Right renal pelvis (tissue), 4 donors: ENCODE measurements around the gene S100A11. TPM values are rescaled to one million over a fixed set of nuclear protein-coding genes. Genes with fewer than 3 reads are reported as not detected.

Source experiments
- DNase-seq, 4 donors: peaks; one replicate each; pipeline ENCODE4 v3.0.0-alpha.2; 2013; ENCODE audit warnings: low read depth in 4 of 4, low spot score in 3 of 4, missing footprints in 1 of 4
- polyA plus RNA-seq, 4 donors: library from polyadenylated mRNA; unstranded; fragments of 120-200 nt; gene quantifications; one replicate each; pipeline ENCODE4 v1.2.1, GENCODE V29; 2013; ENCODE audit not compliant: insufficient read length in 4 of 4

S100A11 gene
- polyA plus RNA-seq, 4 donors: 279 to 362 (median 285) TPM

DNA sequence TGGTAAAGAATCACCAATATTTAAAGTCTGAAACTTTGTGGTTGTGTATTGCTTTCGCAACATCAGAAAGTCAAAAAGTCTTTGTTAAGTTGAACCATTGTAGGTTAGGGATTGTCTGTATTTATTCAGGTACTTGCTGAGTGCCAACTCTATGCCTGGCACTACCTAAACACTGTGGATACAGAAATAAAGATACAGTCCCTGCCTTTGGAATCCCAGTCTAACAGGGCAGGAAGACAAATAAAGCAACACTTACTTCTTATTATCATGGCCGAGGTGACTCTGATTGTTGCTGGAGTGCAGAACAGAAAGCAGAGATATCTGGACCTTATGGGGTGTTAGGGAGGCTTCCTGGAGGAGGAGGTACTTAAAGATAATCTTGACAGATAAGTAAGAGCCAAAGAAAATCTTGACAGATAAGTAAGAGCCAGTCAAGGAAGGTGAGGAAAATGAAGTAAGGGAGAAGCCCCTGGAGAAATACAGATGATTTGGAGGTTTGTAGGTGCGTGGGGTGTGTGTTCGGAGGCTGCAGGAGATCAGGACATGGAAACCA is 31.4 kb downstream of the S100A11 start:
- DNase-seq: no peak

DNA sequence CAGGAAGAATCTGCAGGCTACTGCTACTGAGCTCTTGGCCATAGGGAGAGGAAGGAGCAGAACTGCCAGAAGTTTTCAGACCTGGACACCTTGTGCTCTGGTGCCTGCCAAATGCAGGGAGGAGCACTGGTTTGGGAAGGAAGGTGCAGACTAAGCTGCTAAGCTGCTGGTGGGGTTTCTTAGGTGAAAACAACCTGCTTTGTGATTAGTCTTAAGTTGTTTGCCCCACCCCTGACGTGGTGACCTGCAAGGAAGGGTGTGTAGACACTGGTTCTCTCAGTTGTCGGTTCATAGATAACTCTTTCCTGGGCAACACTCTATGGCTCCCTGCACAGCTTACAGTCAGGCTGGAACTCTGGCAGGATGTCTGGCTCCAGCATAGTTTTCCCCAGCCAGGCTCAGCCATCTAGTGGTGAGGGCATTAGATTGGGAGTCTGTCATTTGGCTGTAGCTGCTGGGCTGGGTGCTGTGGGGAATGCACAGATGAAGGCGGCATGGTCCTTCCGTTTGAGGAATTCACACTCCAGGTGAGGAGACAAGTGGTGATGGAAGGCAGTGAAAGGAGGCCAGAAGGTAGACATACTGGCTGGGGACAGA is 32.9 kb downstream of the S100A11 start:
- no peak for DNase-seq

DNA sequence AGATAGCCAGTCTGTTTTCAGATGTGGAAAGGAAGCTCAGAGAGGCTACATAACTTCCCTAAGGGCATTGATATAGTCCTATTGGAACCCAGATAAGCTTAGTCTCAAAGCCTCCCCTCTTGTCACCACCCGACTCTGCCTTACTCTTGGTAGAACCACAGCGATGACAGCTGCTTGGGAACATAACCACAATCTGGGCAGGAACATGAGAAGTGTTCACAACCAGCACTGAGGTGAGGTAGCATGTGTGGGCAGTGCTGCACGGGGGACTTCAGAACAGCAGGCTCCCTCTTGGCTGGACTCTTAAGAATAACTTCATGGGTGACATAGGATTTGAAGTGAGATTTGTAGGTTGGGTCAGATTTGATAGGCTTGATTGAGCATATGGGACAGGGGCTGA is 33.8 kb downstream of the S100A11 start:
- DNase-seq: no peak

DNA sequence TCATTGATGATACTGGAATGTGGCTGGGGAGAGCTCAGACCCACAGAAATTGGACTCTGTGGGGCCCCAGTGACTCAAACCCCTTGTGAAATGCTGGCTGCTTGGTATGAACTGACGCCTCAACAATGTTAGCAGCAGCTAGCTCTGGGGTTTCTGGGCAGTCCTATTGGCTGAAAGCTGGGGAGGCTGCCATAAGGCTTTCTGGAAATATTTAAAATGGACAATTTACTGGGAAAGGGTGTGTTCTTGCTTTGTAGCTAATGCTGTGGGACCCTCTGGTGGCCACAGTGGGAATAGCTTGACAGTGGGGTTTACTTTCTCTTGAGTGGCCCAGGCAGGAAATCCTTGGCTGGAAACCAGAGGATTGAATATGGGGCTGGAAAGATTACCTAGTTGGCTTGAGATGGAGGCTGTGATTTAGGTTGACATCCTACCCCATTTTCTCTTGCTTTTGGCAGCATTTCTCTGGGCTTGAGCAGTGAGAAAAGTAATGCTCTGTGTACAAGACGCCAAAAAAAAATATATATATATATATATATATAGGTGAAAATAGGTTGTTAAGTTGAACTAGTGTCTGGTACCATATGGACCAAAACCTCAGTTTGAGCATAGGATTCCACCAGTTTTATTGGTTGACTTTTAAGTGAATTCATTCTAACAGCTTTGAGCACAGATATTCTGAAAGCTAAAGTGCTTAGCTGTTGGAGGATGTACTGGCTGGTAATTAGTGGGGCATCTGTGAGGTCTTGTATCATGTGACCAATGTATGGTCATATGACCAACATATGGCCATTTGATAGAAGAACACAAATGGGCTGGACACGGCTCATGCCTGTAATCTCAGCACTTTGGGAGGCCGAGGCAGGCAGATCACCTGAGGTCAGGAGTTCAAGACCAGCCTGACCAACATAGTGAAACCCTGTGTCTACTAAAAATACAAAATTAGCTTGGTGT is 34.9 kb downstream of the S100A11 start:
- DNase-seq: peak in 3 of 4 donors; percentile 66 to 79 (median 72)

DNA sequence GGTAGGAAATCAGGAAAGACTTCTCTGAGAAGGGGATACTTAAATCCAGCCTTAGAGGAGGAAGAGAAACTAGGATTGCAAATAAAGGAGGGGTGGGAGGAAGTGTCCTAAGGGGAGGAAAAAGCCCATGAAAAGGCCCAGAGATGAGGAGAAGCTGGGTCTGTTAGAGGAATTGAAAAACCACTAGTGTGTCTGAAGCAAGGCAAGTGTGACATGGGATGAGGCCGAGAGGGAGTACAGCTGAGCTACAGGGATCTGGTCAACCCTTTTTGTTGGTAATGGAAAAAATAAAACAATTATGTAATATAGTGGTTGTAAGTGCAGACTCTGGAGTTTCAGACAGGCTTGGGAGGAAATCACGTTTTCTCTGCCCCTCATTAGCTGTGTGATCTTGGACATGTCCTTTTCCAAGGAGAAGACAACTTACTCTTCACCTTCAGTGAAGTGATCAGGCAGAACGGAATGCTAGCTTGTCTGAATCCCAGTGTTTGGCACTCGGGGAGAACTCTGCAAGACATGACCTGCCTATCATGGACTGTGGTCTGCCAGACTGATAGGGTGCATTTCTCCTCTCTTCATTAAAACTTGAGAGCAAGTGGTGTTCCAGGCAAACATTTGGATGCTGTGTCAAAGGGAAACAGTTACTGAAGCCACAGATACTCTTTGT is 35.7 kb downstream of the S100A11 start:
- DNase-seq: no peak

DNA sequence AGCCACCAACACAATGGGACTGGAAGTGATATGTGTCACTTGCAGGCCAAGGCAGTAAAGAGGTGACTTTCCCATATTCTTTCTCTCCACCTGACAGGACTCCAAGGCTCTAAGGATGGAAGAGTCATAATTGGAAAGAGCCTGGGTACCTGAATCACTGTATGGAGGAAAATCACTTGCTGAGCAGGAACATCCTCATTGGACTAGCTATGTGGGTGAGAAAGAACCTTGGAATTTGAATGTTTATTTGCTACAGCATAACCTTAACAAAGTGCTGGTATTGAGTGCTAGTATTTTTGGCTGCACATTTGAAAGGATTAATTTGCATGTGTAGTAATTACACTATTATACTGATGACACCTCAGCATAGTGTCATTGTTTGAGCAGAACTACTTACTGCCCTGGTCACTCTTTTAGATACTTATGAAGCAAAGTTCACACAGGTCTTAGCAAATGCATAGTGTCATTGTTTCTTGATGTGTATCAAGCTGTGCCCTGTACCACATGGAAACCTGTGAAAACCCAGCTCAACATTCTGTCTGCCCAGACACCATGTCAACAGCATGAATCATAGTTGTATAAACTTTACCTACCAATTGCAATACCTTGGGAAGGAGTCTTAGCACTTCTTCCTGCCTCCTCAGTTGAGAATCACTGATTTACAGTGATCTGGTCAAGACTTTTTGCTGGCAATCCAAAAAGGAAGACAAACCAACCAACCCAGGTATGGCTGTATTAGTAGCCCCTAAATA is 38.0 kb downstream of the S100A11 start:
- DNase-seq: no peak

DNA sequence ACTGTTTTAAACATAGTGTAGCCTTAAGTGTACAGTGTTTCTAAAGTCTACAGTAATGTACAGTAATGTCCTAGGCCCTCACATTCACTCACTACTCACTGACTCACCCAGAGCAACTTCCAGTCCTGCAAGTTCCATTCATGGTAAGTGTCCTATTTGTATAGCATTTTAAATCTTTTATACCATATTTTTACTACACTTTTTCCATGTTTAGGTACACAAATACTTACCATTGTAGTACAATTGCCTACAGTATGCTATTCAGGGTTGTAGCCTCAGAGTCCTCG is 39.6 kb downstream of the S100A11 start:
- no peak for DNase-seq

DNA sequence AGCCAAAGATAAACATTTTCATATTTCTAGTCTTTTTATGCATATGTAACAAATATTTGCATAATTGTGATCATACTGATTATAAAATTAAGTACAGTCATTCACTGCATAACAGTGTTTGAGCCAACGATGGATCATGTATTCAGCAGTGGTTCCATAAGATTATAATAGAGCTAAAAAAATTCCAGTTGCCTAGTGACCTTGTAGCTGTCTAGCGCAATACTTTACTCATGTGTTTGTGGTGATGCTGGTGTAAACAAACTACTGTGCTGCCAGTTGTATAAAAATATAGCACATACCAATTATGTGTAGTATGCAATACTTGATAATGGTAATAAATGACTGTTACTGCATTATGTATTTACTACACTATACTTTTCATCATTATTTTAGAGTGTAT is 41.0 kb downstream of the S100A11 start:
- no peak for DNase-seq

DNA sequence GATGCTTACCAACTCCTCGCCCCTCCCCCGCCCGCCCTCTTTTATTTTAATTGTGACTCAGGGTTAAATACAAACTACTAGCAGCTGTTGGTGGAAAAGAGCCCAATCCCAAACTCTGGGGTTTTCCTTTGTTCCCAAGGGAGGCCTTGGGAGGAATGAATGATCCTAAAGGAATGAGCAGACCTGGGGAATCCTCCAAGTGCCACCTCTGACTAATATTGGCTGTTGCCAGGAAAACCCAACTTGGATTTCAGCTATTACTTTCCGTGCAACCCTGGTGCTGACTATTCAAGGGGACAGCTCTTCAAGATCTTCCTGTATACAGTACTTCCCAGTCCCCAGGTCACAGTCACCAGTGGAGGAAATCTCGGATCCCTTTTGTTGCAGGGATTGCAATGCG is 41.8 kb downstream of the S100A11 start:
- no peak for DNase-seq

DNA sequence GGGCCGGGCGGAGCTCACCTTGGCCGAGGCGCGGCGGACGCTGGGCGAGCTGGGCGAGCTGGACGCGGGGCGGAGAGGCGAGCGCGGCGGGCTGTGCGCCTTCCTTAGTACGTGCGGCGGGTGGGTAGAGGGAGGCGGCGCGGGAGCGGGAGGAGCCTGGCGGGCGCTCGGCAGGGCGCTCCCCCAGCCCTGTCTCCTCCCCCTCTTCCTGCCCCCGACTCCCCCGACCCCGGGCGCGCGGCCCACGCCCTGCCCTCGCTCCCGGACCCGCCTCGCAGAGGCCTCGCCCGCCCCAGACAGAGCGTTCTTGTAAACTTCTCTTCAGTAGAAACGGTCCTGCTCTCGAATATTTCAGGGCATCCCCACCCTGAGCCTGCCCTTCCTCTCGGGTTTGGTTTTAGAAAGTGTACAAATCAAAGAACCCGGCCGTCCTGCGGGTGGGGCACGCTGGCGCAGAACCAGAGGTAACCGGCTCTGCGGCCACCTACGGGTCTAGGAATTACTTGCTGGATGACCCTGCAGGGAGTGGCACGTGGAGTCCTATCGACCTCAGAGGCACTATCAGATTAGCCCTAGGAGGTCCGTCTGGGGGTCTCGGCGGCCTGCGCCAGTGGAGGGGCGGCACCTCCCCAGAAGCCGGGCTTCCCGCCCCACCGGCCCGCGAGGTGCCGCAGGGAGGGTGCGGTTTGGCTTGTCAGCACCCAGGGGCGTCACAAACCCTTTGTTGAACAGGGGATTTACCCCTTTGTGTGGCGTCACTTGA is 42.9 kb downstream of the S100A11 start, which contains the start of gene S100A10:
Gene S100A10 (minus strand): TSS at position 126 of the 763 bp plus-strand sequence. CDS start 7,629 bp downstream, outside the sequence.
- no peak for DNase-seq

DNA sequence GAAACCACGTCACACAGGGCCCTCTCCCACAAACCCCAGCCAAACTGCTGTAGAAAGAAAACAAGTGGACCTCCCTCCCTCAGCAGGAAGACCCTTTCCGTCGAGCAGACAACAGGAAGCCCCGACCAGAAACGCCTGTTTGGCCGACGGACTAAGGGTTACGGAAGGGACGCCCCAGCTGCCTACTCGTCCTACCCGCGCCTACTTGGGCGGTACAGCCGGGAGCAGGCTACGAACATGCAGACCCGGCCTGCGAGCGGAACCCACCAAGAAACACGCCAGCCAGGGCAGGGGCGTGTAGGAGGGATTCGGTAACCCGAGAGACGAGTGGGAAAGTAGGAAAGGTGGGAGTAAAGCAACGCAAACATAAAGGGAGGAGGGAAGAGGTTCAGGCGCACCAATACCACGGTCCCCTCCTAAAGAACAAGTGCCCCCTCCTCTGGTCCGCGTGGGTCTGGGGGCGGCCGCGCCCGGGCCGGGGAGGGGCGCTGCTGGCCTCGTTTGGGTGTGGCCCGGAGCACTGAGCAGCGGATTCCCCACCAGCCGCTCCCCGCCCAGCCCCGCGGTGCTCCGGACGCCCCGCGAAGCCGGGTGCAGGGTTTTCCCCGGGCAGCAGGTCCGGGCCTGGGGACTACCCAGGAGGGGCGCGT is 43.6 kb downstream of the S100A11 start:
- no peak for DNase-seq

DNA sequence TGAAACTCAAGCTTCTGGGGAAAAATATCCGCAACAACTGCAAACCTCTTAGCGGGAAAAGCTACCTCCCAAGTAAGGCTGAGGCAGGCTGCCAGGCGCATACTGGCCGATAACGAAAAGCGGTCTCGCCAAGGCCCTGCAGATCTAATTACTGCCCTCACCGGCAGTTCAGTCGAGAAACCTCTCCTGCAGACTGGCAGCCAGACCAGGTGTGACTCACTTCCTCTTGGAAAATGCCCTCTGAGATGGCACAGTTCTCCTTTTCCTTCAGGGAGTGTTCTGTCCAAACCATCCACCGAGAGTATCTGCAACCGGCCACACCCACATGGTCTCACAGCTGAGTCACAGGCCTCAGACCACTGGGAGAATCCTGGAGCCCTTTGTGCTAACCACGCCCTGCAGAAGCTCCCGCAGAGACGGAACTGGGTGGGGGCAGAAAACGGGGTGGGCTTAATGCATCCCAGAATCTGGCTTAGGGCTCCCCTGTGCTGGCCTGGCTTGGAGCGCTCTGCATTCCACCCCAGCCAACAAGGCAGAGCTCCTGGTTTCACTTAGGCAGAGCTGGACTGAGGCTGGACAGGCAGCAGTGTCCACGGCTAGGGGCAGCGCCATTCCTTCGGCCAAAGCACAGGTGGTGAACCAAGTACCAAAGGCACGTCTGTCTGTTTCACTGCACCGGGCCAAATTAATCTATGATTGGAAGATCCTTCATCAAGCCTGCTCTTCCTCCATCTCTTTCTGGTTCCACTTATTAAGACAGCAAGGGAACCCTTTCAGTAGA is 44.3 kb downstream of the S100A11 start:
- DNase-seq: no peak

DNA sequence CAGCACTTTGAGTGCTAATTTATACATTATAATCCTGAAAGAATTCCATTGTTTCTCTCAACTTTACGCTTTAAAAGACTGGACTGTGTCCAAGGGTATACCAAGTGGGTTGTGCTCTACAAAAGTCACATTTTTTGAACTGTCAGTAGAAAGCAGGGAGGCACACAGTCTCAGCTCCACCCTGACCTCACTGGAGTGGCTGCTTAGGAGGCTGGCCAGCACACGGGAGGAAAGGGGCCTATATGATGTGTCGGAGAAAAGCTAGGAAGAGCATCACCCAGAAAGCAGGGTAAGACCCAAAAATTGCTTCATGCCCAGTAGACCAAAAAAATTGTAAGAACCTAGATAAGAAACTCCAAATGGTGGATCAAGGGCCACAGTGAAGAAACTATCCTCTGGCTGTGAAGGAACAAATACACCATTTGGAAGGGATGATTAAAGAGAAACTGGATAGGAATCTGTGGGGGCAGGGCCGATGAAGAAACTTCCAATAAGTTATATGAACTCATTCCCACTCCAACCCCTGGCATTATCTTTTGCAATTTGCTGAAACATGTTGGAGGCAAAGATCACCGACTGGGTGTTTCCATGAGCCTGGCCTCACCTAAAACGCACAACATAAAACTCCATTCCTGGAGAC is 45.0 kb downstream of the S100A11 start:
- DNase-seq: no peak

DNA sequence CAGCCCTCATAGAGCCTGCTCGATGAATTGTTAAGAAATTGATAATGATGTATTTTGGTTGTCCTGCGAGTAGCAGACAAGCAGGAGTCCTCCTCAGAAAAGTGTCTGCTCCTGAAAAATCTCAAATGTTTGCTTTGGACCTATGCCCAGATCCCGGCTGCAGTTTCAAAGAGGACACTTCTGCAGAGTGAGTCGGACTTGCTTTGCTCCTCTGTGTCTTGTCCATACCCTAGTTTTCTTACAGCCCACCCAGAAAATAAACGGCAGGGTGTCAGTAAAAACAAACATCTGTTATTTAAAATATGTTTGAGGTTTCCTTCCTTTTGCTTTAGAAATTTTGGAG is 46.0 kb downstream of the S100A11 start:
- DNase-seq: peak in 2 of 4 donors; percentile 56 to 58

DNA sequence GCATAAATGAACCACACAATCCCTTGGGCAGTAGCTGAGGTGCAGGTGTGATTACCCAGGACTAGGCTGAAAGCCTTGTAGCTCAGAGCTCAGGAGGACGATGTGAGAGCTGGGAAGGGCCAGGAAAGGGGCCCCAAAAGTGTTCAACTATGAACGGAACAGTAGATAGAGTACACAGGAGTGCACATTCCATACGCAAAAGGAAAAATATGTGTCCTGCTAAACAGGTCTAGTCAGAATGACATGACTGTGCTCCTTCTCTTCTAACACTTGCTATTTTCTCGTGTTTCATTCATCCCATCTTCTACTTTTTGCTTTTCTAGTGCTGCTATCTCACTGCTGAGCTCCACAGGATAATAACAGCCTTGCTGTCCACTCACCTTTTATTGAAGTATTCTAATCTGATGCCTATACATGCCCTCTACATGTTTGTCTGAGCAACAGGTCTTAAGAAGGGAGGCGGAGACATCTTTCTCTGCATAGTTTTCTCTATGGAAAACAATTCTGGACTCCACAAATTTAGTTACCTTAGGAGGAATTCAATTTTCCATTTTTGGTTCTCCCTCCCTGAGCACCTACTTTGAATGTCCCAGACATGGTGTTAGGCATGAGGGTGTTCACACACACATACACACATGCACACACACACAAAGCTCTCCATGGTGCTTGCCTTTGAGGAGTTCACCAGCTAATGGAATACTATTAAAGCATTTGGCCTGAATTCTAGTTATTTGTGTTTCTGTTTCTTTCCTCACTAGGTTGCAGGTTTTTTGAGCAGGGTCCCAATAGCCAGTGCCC is 46.5 kb downstream of the S100A11 start:
- no peak for DNase-seq

DNA sequence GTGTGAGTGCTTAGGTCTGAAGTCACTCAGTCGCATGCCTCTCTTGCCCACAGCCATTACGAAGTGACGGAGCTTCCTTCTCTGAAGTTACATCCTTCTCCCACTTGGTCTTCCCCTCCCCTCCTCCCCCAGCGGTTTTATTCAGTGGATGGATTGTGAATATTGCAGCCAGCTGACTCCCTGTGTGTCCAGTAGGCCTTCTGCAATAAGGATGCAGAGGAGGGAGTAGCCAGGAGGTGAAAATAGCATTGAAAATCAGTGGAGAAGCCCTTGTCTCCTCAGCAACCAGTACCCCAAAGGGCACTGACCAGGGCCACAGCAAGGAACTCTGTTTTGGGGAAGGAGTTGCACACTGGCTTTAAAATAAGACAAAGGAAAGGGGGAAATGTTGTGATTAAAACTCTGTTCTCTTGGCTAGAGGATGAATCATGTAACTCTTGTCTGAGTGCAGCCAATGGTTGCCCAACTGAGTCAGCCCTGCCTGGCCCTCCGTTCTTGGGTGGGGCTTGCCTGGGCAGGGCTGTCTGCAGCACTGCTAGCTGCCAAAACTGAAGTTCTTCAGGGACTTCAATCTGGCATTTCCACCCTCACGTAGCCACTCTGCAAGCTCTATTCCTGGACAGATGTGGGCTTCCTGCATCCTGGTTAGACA is 47.5 kb downstream of the S100A11 start:
- no peak for DNase-seq

DNA sequence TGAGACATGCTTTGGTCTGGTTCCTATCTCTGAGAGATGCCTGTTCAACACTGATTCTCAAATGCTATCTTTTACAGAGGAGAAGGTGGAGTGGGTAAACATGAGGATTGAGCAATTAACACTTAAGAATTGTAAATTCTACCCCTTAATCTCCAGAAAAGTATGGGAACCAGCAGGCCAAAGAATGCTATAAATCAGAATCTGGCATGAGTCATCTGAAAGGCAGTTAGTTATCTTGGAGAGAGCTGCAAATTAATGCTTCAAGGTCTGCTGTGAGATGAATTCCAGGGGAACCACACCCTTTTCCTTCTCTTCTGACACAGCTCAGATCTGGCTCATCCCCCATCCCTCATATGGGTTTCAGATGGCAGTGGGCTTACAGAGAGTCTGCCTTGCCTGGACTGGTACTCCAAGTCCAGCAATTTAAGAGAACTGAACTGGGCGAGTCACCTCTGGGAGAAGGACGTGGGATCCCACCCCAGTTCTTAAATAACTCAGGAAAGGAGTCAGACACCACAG is 48.3 kb downstream of the S100A11 start:
- DNase-seq: no peak
